HG03521 (cell line): Measurements from ENCODE around the gene C16orf78.
"Not testable (repeated sequence)": the region's sequence is repeated elsewhere in the genome, so short reads cannot be mapped to it uniquely, and the experiment has no call there.

Source experiments
- ATAC-seq: cut with Tn5 transposase; IDR thresholded peaks from one replicate; pipeline ENCODE4 v1.9.1; 2021; ENCODE audit warnings: mild to moderate bottlenecking, moderate library complexity; ENCODE audit not compliant: unreplicated experiment

Gene C16orf78

DNA sequence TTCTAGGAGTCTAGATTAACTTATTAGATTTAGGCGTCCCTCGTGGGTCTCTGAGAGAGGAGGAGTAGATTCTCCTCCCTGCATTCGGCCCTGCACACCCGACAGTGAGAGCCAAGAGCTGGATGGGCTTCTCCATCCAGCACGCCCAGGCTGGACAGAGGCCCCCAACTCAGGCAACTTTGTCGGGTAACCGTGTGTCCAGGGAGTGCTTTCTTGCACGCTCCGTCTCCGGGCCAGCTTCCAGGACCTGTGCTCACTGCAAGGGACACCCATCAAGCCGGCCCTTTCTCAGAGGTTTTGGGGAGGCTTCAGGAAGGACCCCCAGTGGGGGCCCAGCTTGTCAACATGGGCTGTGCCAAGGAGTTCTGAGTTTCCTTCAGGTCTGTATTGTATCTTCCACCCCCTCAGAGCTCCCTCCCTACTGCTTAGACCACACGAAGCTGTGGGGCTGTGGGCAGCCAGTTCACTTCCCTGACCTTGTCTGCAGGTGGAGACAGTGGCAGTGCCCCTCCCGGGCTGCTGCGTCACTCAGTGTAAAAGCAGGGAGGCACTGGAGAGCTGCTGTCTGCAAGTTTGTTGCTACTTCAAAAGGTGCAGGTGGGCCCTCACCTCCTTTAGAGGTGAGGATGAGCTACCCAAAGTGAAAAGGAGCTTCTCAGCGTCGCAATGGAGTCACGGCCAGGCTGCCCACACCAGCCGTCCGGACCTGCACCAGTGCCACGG, 24.0 kb upstream of the C16orf78 start:
- no peak for ATAC-seq

DNA sequence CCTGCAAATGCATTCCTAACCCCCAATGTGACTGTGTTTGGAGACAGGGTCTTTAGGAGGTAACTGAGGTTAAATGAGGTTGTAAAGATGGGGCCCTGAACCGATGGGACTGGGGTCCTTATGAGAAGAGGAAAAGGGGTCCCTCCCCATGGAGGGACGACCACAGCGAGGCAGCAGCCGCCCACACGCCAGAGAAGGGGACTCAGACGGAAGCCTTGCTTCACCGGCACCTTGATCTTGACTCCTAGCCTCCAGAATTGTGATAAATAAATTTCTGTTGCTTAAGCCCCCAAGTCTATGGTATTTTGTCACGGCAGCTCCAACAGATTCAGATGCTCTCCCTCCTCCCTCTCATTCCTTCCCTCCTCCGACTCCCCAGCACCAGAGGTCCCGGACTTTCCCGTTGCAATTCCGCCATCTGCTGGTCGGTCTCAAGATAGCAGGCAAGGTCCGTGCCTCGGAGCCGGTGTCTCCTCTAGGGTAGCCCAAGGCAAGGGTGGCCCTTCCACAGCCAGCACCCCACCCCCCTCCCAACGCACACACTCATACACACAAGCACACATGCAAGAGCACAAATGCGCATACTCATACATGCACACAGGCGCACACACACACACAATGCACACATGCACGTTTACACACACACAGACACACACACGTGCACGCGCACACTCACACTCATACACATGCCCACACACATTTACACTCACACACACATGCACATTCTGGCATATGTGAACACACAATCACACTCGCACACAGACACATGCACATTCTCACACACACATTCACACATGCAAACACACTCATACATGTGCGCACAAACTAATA, 23.1 kb upstream of the C16orf78 start:
- no peak for ATAC-seq

GRCh38 chr16:49351096-49351487, 22.5 kb upstream of the C16orf78 start:
- ATAC-seq = no peak

GRCh38 chr16:49352892-49353291, 20.7 kb upstream of the C16orf78 start:
- no peak for ATAC-seq

DNA sequence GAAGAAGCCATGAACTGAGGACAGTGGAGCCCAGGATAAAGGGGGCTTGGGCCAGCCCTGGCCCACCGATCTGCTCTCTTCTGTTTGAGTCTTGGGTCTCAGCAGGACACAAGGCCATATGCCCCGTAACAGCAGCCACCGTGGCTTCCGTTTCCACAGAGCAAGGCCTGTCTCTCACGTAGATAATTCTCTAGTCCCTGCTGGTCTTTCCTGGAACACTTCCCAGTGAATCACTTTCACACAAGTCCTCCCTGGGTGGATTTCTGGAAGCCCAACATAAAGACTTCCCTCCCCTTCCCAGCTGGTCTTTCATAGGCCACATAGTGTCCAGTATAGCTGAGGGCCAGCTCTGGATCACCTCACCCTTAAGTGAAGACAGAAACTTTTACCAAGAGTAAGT, 19.9 kb upstream of the C16orf78 start:
- no peak for ATAC-seq

- ATAC-seq = no peak
Observed at GRCh38 chr16:49354101-49354500, 19.5 kb upstream of the C16orf78 start.

- ATAC-seq = no peak
Observed at GRCh38 chr16:49354991-49355390, 18.6 kb upstream of the C16orf78 start.

GRCh38 chr16:49355933-49356665, 17.5 kb upstream of the C16orf78 start:
- no peak for ATAC-seq

GRCh38 chr16:49356728-49357488, 16.7 kb upstream of the C16orf78 start:
- no peak for ATAC-seq

DNA sequence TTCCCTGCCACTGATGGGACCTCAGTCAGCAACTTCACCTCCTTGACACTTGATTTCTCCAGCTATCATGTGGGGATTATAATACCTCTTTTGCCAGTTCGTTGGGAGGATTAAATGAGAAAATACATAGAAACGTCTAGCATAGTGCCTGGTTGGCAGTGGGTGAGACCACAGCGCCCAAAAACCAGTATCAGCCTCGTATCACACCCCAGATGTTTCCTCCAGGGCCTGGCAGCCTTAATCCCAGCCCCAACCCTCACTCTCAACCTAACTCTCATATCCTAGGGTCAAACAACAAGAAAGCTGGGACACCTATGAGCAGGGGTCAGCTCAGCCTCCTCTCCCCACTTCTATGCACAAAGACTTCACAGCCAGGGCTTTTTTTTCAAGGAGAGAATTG, 14.0 kb upstream of the C16orf78 start:
- ATAC-seq = no peak

DNA sequence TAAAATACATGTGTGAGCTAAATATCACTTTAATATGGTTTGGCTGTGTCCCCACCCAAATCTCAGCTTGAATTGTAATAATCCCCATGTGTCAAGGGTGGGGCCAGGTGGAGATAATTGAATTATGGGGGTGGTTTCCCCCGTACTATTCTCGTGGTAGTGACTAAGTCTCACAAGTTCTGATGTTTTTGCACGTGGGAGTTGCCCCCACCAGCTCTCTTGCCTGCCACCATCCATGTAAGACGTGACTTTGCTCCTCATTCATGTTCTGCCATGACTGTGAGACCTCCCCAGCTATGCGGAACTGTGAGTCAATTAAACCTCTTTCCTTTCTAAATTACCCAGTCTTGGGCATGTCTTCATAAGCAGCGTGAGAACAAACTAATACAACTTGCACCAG, 11.9 kb upstream of the C16orf78 start:
- ATAC-seq = not testable (repeated sequence)

DNA sequence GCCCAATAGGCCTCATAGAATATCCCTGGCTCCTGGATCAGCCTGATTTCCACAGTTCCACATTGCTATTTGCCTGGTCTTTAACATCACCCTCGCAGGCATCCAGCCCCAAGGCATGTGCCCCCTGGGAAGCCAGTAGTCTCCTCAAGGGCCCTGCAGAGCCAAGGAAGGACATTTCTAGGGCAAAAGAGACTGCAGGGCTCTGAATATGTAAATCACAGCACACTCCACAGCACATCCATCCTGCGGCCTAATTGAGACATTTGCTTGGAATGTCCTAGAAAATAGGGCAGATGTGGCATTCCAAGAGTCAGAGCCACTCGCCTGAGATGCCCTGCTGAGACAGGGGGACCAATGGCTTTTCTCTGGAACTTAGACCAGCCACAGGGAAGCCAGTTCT, 11.4 kb upstream of the C16orf78 start:
- ATAC-seq = no peak

DNA sequence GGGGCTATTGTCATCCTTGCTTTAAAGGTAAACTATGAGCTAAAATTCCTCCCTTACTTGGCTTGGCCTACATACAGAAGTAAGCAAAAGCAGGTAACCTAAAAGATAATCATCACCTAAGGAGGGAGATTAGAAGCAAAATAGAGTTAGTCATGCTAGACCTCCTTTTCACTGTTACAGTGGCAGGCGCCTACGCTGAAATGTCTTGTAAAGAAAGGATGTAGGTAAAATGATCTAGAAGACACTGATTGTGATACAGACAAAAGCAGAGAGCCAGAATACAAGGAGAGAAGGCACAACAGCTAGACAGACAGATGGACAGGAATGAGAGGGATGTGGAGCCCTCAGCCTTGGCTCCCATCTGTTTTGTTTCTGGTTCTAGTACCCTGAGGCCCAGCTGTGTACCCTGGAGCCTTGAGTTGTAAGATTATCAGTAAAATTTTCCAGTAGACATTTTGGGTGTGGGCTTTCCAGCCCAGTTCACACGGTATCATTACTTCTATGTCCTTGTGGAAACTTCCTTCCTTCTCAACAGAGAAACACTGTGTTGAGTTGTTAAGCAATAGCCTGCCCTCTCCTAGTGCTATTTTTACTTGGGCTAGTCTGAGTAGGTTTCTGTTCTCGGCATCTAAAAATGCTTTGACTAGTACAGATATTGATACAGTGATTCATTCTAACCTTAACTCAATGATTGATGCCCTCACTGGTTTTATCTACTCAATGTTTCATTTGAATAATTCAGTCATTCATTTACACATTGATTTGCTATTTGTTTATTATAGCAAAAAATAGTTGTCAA, 7.7 kb upstream of the C16orf78 start:
- ATAC-seq = peak; percentile 60

DNA sequence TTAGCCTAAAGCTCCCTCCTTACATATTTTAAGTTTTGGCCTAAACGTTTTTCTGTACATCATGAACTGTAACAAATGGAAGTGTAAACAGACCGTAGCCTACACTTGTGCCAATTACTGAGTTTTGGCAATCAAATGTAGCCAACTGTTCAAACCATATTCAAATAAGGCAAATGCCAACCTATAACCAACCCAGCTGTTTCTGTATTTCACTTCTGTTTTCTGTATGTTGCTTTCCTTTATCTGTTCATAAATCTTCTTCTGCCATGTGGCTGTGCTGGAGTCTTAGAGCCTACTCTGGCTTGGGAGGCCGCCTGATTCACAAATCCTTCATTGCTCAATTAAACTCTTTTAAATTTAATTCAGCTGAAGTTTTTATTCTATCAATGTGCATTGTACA, 6.9 kb upstream of the C16orf78 start:
- ATAC-seq = peak; percentile 51

- no peak for ATAC-seq
Observed at GRCh38 chr16:49369651-49370611, 3.7 kb upstream of the C16orf78 start.

DNA sequence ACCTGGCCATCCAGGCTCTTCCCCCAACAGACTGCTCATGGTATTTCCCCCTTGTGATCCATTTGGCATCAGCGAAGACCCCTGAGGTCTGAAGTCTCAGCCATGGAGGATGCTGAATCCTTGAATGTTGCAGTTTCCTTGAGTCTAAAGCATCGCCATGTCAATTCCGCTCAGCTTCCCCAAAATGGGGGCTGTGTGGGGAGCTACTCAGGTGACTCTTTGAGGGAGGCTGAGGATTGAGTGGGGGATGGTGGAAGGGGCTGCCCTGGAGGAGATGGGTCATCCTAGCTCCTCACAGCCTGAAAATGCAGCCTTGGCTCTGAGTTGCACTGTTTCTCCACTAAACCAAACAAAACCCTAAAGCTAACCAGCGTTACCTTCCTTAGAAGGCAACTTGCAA, 2.6 kb downstream of the C16orf78 start:
- ATAC-seq = no peak

DNA sequence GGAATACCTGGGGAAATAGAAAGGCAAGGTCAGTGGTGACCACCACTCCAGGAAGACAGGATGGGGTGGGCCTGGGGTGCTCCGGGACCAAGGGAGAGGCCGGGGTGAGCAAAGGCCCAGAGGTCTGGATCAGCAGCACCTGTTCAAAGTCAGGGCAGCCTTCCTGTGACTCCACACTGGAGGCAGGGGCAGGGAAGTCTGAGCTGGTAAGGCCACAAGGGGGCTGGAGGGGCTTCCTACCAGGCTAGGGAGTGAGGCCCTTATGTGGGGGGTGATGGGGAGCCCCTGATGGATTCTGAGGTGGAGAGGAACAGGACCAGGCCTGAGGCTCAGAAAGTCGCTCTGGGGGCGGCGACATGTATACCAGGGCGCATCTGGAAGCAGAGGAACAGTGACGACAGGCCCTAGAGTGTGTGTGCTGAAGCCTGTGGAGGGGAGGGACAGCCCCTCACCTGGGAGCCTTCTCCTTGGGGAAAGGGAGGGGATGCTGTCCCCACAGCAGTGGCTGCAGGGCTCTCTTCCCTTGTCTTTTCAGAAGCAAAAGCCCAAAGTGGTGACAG, 3.7 kb downstream of the C16orf78 start:
- ATAC-seq = no peak

DNA sequence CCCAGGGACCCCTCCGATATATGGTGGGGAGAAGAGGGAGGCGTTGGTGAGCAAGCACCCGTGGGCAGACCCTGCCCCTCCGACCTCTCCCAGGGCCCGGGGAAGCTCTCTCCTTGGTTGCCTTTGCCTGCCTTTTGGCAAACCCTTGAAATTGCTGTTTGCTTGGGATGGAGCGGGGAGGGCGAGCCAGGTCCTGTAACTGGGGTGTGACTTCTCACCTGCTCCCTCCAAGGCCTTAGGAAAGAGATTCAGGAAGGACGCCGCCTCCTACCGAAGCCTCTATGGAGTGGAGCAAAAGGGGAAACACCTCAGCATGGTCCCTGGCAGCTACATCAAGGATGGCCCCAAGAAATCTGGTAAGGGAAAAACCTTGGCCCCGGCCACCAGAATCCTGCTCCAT, 4.6 kb downstream of the C16orf78 start:
- ATAC-seq = no peak

GRCh38 chr16:49378816-49379215, 5.2 kb downstream of the C16orf78 start:
- no peak for ATAC-seq
